Activated CD4-positive, alpha-beta T cell treated with anti-CD3 and anti-CD28 coated beads for 24 hours (primary cell): ENCODE data around the gene NEK11.
"Not testable (repeated sequence)": the region's sequence is repeated elsewhere in the genome, so short reads cannot be mapped to it uniquely, and the experiment has no call there.

Source experiments
- DNase-seq, 2 donors: peaks; one replicate each; pipeline ENCODE4 v3.0.0-alpha.2; 2020; ENCODE audit warnings: low read depth in 2 of 2

Gene NEK11

GRCh38 chr3:131299836-131300235 is 273.2 kb downstream of the NEK11 start:
- DNase-seq = no peak

DNA sequence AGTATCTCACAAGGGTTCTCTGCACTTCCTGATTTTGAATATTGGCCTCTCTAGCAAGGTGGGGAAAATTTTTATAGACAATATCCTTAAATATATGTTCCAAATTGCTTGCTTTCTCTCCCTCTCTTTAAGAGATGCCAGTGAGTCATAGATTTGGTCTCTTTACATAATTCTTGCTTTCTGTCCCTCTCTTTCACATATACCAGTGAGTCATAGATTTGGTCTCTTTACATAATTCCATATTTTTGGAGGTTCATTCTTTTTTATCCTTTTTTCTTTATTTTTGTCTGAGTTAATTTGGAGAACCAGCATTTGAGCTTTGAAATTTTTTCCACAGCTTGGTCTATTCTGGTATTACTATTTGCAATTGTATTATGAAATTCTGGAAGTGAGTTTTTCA is 277.2 kb downstream of the NEK11 start:
- DNase-seq = no peak

- no peak for DNase-seq
These were observed 278.2 kb downstream of the NEK11 start for GRCh38 chr3:131304890-131305289.

DNA sequence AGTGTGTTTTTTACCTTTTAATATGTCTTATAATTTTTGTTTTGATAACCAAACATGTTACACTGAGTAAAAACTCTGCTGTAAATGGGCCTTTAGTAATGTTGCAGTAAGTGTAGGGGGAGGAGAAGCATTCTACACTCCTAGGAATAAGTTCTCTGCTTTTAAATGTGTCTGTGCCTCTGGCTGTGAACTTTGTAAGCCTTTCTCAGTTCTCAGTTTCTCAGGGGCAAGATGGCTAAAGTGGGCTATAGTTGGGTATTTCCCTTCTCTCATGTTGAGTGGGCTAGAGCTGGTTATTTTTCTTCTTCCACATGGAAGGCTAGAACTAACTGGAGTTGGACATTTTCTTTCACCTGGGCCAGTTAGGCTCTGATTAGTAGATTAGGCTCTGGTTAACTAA is 279.6 kb downstream of the NEK11 start:
- no peak for DNase-seq

DNA sequence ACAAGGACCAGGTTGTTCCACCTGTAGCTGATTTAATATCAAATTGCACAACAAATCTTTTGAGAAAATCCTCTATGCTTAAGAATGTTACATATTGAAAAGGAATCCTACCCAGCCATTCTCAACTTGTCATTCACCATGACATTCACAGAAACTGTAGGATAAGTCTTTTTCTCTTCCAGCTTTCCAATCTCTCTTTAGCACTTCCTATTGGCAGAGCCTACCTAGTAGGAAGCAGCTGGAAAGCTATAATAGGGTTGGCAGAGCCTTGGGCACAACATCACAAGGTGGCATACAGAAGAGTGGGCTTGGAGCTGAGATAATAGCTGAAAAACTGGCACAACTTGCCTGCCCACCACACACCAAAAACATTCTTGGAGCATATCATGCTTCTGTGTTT is 287.6 kb downstream of the NEK11 start:
- no peak for DNase-seq

DNA sequence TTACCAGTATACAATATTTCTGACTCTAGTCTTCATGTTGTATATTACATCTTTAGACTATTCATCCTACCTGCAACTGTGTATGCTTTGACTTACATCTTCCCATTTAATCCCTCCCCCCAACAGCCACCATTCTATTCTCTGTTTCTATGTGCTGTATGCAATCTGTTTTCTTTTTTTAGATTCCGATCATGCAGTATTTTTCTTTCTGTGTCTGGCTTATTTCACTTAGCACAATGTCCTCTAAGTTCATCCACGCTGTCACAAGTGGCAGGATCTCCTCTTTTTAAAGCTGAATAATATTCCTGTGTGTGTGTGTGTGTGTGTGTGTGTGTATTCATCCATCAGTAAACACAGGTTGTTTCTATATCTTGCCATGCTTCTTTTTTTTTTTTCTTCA is 288.5 kb downstream of the NEK11 start:
- DNase-seq = no peak

DNA sequence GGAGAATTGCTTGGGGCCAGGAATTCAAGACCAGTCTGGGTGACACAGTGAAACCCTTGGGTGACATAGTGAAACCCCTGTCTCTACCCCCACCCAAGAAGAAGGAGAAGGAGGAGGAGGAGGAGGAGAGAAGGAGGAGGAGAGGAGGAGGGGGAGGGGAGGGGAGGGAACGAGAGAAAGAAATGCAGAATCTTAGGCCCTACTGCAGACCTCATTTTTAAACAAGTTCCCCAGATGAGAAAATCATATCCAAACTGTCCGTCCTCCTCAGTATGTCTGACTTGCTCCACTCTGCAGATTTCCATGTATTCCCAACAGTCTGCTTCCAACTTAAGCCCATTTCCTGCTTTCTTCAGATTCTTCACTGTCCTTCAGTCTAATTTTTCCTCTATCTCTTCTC is 291.0 kb downstream of the NEK11 start:
- DNase-seq = no peak

GRCh38 chr3:131323014-131323413 is 296.3 kb downstream of the NEK11 start:
- DNase-seq = no peak

DNA sequence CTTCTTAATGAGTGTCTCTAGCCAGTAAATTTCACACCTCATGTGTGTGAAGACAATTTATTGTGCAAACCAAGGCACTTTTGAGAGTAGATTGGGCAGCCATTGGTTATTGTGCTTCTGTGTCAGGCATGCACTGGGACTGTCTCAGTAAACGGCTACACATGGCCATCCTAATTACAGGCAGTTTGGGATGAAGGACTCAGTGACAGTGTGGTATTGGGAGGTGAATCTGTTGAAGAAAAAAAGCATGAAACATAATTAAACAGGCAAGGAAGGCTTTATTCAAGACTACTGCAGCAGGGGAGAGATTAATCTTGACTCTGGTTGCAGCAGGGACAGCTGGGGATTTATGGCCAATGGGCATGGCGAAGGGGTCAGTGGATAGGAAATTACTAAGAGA is 297.1 kb downstream of the NEK11 start:
- no peak for DNase-seq

GRCh38 chr3:131324923-131325322 is 298.2 kb downstream of the NEK11 start:
- DNase-seq = no peak

DNA sequence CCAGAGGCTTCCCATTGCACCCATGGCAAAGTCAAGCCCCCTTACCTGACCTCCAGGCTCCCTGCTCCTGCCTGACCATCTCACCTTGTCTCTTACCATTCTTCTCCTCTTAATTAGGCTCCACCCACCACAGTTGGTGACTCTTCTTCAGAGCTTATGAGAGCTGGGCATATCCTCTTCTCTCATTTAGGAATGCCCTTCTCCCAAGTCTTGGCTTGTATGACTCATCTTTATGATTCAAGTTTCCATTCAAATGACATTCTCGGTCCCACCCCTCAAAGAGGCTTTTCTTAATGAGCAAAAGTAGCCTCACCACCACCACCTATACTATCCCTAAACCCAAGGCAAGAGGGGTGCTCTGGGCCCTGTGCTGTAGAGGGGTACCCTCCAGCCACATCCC is 299.6 kb downstream of the NEK11 start:
- DNase-seq = no peak

DNA sequence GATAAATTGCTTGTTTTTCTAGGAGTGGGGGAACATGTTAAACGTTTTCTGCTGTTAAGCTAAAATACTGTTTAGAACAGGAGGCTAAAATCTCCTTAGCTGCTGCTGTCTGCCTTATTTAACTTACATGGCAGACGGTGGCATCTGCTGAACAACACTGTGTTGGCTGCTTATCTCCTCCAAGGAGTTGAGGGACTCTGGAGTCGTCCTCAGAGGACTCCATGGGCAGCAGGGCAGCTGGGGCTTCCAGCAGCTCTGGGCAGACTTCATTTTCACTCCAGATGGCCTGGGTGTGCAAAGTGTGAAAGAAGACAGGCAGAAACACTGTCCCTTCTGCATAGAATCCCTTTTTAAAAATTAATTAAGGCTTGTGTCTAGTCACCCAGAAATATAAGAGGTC is 302.0 kb downstream of the NEK11 start:
- DNase-seq = no peak

GRCh38 chr3:131329774-131330173 is 303.1 kb downstream of the NEK11 start:
- no peak for DNase-seq

GRCh38 chr3:131331456-131332085 is 304.9 kb downstream of the NEK11 start:
- not testable (repeated sequence) for DNase-seq

- no peak for DNase-seq
These were observed 312.4 kb downstream of the NEK11 start for GRCh38 chr3:131338948-131339640.

DNA sequence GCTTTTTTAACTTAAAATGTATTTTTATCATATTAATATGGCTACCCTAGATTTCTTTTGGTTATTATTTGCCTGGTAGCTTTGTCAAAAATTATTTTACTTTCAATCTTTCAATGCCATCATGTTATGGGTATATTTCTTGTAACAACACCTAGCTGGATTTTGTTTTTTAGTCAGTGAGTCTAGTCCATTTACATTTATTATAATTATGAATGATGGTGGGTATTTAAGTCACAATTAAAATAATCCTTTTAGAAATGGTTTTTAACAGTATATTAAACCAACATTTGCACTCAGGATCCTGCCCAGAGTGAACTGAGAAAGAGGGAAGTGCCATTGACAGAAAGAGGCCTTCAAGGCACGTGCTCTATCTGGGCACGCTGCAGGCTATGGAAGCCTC is 315.1 kb downstream of the NEK11 start:
- no peak for DNase-seq

DNA sequence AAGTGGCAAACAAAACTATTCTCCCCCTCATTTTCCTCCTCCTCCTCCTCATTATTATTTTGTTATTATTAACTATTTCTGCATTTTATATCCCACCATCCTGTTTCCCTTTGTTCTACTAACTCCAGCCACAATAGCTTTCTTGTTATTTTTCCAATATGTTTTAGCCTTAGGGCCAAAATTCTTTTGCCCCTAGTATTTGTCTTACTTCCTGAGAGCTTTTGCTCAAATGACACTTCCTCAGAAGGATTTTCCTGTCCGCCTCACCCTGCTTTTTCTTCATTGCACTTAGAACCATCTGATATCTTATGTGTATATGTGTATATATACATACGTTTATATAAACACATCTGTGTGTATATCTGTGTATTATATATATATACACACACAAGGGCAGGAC is 322.2 kb downstream of the NEK11 start:
- no peak for DNase-seq

- DNase-seq = no peak
These were observed 322.8 kb downstream of the NEK11 start for GRCh38 chr3:131349454-131349853.

- no peak for DNase-seq
These were observed 323.3 kb downstream of the NEK11 start for GRCh38 chr3:131349946-131350347.

- DNase-seq = no peak
These were observed 323.8 kb downstream of the NEK11 start for GRCh38 chr3:131350506-131350905.

GRCh38 chr3:131353016-131353877 is 326.6 kb downstream of the NEK11 start:
- no peak for DNase-seq

DNA sequence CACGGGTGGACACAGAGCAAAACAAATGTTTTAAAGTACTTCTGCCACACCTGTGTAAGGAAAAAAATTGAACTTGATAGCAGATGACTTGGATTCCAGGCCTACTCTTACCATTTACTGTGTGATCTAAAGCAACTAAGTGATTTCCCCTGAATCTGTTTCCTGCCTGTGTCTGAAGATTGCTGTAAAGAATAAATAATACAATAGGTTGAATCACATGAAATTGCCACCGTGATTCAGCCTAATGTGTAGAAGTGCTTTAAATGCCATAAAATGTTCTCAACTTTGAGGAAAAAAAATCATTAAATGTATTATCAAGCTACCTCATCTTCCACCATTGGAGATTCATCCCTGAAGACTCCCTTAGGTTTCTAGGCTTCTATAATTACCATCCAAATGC is 327.3 kb downstream of the NEK11 start:
- DNase-seq = no peak
